HG02852 (cell line): ENCODE measurements around the gene S1PR4.

Experiments
- ATAC-seq: cut with Tn5 transposase; IDR thresholded peaks from one replicate; pipeline ENCODE4 v1.9.1; 2021; ENCODE audit warnings: mild to moderate bottlenecking, moderate library complexity; ENCODE audit not compliant: unreplicated experiment

Gene S1PR4

GRCh38 chr19:3178377-3178972, at the start of gene S1PR4:
TSS of gene S1PR4 (plus strand) at chr19:3178769. CDS start at chr19:3178793, 24 bp downstream.
- no peak for ATAC-seq

GRCh38 chr19:3129112-3129511, 49.5 kb upstream of the S1PR4 start:
- ATAC-seq = no peak

- ATAC-seq = no peak
Measured at GRCh38 chr19:3131168-3131567, 47.4 kb upstream of the S1PR4 start.

GRCh38 chr19:3132971-3133792, 45.4 kb upstream of the S1PR4 start:
- no peak for ATAC-seq

- no peak for ATAC-seq
Measured at GRCh38 chr19:3133793-3134116, 44.8 kb upstream of the S1PR4 start.

GRCh38 chr19:3135961-3136683, 42.4 kb upstream of the S1PR4 start, which contains the start of gene GNA15:
TSS of gene GNA15 (plus strand) at chr19:3136033. CDS start at chr19:3136451, 418 bp downstream.
- ATAC-seq = no peak

GRCh38 chr19:3136684-3137055, 41.9 kb upstream of the S1PR4 start:
- ATAC-seq = no peak

GRCh38 chr19:3137119-3137518, 41.5 kb upstream of the S1PR4 start:
- no peak for ATAC-seq

DNA sequence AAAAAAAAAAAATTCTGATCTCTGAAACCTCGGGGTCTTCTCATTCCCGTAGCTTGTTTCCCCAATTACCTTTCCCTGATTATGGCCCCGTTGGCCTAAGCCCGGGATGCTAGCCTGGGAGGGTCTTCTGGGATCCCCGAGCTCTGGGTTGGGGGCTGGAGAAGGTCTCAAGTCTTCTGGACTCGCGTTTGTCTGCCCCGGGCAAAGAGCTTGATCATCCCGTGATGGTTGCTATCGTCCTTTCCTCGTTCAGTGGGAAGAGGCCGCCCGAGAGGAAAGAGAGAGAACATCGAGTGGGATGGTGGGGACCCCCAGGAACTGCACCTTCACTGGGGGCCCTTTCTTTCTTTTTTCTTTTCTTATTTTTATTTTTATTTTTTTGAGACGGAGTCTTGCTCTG, 40.3 kb upstream of the S1PR4 start:
- ATAC-seq = no peak

DNA sequence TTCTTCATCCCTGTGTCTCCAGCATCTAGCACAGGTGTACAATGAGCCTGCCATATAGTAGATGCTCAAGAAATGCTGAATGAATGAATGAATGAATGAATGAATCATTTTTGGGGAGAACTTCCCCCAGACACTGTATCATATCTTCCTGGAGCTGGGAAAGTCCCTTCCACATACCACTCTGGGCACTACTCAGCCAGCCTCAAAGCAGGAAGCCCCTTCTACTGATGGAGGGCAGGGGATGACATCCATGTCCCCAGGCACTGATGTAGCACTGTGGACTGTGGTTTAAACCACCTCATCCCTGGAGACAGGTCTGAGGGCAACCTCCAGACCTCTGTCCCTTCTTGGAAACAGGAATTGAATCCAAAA, 37.9 kb upstream of the S1PR4 start:
- ATAC-seq = no peak

- ATAC-seq = no peak
Measured at GRCh38 chr19:3142292-3142670, 36.3 kb upstream of the S1PR4 start.

GRCh38 chr19:3142781-3143337, 35.7 kb upstream of the S1PR4 start:
- no peak for ATAC-seq

DNA sequence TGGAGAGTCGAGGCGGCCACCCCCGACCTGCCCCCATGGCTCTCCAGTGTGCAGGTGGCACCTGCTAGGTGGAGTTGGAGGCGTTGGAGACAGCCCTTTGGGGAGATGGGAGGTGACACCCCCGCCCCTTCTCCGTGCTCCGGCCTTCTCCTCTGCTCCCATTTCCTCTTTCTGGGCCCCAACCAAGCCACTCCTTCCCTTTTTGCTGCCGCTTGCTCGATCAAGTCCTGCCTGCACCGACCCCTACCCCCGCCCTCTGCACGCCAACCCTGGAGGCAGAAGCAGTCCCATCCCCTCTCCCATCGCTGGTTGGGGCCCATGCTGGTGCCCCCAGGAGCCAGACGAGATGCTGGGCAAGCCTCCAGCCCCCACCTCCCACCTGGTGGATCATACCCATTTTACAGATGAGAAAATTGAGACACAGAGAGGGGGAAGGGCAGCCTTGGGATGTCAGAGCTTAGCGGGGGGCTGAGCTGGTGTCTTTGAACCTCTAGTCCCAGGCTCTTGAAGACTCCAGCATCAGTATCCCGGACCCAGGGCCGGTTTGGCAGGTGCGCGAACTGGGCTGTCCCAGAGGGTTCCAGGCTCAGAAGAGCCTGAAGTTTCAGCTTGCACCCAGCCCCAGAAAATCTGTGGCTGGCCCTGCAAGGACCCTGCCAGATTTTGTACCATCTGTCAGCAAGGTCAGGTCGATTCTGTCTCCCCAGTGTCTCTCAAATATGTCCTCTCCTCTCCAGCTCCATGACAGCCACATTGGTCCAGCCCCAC, 32.5 kb upstream of the S1PR4 start:
- no peak for ATAC-seq

- ATAC-seq = no peak
Measured at GRCh38 chr19:3146677-3147100, 31.9 kb upstream of the S1PR4 start.

DNA sequence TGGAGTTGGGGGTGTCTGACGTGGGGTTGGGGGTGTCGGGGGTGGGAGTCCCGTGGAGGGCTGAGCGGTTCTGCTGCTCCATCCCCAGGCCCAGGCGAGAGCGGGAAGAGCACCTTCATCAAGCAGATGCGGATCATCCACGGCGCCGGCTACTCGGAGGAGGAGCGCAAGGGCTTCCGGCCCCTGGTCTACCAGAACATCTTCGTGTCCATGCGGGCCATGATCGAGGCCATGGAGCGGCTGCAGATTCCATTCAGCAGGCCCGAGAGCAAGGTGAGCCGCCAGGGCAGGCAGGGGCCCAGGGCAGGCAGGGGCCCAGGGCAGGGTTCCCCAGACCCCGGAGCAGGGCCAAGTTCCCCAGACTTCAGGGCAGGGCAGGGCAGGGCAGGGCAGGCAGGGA, 30.1 kb upstream of the S1PR4 start:
- no peak for ATAC-seq

DNA sequence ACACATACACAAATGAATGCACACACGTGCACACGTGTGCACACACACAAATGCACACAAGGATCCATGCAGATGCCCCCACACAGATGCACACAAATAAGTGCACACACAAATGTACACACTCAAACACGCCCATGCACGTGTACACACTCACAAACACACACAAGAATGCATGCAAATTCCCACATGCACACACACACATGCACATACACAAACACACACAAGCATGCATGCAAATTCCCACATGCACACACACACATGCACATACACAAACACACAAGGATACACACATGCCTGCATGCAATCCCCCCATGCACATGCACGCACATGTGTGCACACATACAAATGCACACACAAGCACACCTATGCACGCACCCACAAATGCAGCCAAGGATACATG, 29.5 kb upstream of the S1PR4 start:
- ATAC-seq = no peak

GRCh38 chr19:3149526-3150505, 28.8 kb upstream of the S1PR4 start:
- no peak for ATAC-seq

DNA sequence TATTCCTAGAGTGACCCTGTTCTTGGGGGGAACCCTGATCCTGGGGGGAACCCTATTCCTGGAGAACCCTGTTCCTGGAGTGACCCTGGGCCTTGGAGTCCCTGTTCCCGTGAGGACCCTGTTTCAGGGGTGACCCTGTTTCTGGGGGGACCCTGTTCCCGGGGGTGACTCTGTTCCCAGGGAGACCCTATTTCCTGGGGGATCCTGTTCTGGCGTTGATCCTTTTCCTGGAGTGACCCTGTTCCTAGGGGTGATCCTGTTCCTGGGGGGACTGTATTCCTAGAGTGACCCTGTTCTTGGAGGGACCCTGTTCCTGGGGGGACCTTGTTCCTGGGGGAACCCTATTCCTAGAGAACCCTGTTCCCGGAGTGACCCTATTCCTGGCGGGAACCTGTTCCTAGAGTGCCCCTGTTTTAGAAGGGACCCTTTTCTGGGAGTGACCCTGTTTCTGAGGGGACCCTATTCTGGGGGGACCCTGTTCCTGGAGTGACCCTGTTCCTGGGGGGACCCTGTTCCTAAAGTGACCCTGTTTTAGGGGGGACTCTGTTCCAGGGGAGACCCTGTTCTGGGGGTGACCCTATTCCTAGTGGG, 27.7 kb upstream of the S1PR4 start:
- no peak for ATAC-seq
